GM19372 (cell line): Measurements from ENCODE around the gene SDHAF3.

Experiments used
- ATAC-seq: cut with Tn5 transposase; IDR thresholded peaks from one replicate; pipeline ENCODE4 v1.9.1; 2021; ENCODE audit warnings: mild to moderate bottlenecking, low read depth, moderate library complexity; ENCODE audit not compliant: unreplicated experiment

The SDHAF3 gene

DNA sequence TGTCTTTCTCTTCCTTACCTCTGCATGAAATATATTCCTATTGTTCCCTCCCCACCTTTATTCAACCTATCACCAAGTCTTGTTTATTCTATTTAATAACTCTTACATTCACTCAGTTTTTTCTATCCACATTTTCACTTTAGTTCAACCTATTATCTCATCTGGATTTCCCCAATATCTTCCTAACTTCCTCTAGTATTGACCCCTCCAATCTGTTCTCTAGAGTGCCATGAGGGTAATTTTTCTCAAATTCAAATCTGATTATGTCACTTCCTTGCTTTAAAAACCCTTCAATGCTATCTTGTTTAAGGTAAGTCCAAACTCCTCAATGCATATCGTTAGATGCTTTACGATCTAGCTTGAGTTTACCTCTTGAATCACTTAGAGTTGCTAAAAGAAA lies 86.5 kb downstream of the SDHAF3 start:
- no peak for ATAC-seq

DNA sequence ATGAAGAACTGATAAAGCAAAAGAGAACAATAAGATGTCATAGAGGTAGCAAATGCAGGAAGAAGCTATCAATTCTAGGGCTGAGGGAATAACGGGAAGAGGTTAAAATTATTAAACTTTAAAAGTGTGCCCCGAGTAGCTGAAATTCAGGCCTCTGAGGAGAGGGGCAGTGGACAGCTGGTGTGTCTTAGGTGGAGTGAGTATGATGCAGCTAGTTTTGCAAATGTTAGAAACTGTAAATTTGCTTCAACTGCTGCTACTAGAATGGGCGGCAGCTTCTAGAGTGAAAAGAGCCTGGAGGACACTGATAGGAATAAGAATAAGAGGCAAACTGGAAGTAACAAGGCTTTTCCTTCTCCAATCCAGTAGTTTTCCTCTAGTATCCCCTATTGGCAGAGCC lies 87.3 kb downstream of the SDHAF3 start:
- no peak for ATAC-seq

DNA sequence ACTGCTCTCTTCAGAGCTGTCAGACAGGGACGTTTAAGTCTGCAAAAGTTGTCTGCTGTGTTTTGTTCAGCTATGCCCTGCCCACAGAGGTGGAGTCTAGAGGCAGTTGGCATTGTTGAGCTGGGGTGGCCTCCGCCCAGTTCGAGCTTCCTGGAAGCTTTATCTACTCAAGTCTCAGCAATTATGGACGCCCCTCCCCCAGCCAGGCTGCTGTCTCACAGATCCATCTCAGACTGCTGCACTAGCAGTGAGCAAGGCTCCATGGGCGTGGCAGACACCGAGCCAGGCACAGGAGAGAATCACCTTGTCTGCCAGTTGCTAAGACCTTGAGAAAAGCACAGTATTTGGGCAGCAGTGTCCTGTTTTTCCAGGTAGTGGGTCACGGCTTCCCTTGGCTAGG lies 98.1 kb downstream of the SDHAF3 start:
- no peak for ATAC-seq

DNA sequence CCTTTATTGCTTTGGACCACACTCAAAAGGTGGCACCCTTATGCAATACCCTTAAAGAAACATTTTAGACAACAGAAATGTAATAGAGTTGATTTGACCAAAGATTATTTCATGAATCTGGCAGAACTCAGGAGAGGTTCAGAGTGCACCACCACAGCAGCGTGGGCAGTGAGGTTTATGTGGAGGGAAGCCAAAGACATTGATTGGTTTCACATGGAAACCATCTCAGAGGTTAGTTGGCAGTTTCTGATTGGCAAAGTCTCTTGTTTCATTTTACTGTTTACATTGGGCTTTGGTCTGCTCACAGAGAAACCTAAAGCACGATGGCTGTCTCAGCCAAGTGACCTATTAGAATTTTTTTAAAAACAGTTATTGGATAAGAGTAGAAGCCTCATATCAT lies 101.3 kb downstream of the SDHAF3 start:
- ATAC-seq, result no peak

DNA sequence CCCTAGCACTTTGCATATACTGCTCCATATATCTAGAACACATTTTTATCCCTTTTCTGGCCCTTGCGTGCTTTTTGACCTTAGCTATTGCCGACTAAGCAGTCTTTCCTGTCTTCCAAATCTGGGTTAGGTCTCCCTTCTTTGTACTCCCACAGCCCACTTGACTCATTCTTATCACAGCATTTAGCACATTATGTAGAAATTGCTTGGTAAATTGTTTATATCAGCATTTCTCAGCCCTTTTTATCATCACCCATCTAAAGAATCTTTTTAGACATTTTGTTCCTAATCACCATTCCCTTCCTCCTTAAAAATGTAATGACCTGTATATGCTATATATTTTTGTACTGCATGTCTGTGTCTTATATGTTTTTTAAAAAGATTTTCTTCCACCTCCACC lies 101.7 kb downstream of the SDHAF3 start:
- ATAC-seq, result no peak

DNA sequence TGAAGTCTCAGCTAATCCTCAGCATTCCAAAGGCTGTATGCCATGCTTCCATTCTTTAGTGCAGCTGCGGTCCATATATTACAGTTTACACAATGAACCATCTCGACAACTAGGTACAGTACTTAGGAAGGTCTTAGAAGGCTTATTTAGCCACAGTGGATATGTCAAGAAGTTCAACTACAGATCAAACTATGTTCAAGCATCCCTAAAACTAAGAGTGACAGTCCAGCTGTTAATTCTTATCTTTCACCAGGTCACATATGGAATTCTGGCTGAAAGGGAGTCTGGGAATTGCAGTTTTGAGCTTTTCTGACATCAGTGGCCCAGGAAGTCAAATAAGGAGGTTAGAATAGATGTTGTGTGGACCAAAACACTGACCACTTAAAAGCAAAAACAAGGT lies 106.8 kb downstream of the SDHAF3 start:
- no peak for ATAC-seq

DNA sequence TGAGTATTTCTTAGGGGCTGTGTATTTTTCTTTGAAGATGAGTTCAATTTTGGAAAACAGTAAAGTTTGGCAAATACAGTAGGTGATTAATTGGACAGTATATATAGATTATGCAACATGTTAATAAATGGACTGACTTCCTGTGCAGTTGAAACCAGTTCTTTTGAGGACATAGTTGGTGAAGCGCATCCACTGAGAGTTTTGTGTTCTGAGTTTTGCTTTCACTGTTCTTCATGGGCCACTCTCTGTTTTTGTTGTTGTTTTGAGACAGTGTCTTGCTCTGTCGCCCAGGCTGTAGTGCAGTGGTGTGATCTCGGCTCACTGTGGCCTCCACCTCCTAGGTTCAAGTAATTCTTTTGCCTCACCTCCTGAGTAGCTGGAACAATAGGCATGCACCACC lies 109.0 kb downstream of the SDHAF3 start:
- no peak for ATAC-seq
